H1 (cell line): ENCODE measurements around the gene SNTG2. TPM values are rescaled to one million over a fixed set of nuclear protein-coding genes. Genes with fewer than 3 reads are reported as not detected.

Experiments used
- CTCF ChIA-PET: fragments of 300-600 bp; sonication (Branson Sonifier 250); formaldehyde crosslinking; loops from one replicate; lab custom pipeline; 2021; ENCODE audit not compliant: partially characterized antibody; lab: Charles Lee
- POLR2A ChIA-PET: fragments of 300-600 bp; sonication (Branson Sonifier 250); formaldehyde crosslinking; loops from one replicate; lab custom pipeline; 2021; ENCODE audit warnings: inconsistent platforms; ENCODE audit not compliant: partially characterized antibody; lab: Charles Lee
- DNase-seq, 2 experiments: peaks; one replicate each; pipeline versions ENCODE4 v3.0.0 to v3.0.0-alpha.2; 2010 to 2022; ENCODE audit warnings: low spot score in 2 of 2, low read depth in 1 of 2, mixed read lengths in 1 of 2
- FAIRE-seq: peaks from 2 replicates; lab custom pipeline; 2011; peaks lifted over from hg19 to GRCh38; lab: Jason Lieb, UNC
- H2AFZ ChIP-seq: 2 replicates; pipeline ENCODE4 v1.8.1; 2012; ENCODE audit warnings: low read length, inconsistent platforms
- H2AK5ac ChIP-seq: 2 replicates; pipeline ENCODE4 v1.6.1; 2013; ENCODE audit warnings: low read depth, low read length
- H2BK120ac ChIP-seq: replicated peaks from 2 replicates; pipeline ENCODE3; 2013; ENCODE audit warnings: low read depth, low read length, inconsistent platforms
- H2BK12ac ChIP-seq: 2 replicates; pipeline ENCODE4 v1.6.1; 2013; ENCODE audit warnings: low read depth, low read length
- H2BK15ac ChIP-seq: 2 replicates; pipeline ENCODE4 v1.6.1; 2013; ENCODE audit warnings: low read length
- H2BK20ac ChIP-seq: 2 replicates; pipeline ENCODE4 v1.6.1; 2013; ENCODE audit warnings: low read length
- H2BK5ac ChIP-seq: 2 replicates; pipeline ENCODE4 v1.6.1; 2013; ENCODE audit warnings: low read depth, low read length
- H3K14ac ChIP-seq: 2 replicates; pipeline ENCODE4 v1.6.1; 2013; ENCODE audit warnings: inconsistent platforms; ENCODE audit not compliant: insufficient read length
- H3K18ac ChIP-seq: 2 replicates; pipeline ENCODE4 v1.6.1; 2013; ENCODE audit warnings: low read length; ENCODE audit errors: extremely low read depth
- H3K23ac ChIP-seq: 2 replicates; pipeline ENCODE4 v1.6.1; 2013; ENCODE audit warnings: inconsistent platforms; ENCODE audit not compliant: insufficient read length
- H3K23me2 ChIP-seq: 2 replicates; pipeline ENCODE4 v1.6.1; 2013; ENCODE audit warnings: low read depth, low read length
- H3K27ac ChIP-seq: 2 replicates; pipeline ENCODE4 v1.6.1; 2011; ENCODE audit warnings: low read depth, low read length, inconsistent platforms
- H3K27me3 ChIP-seq, 4 experiments: replicated peaks in 1 of 4; 1 replicate in 1 of 4; 2 replicates in 3 of 4; pipeline versions ENCODE4 v1.6.1 to v1.8.1; 2011 to 2013; ENCODE audit warnings: low read length in 3 of 4, mild to moderate bottlenecking in 3 of 4, inconsistent platforms in 2 of 4, mixed read lengths in 2 of 4, moderate library complexity in 1 of 4; ENCODE audit not compliant: control insufficient read depth in 3 of 4, insufficient read depth in 3 of 4; ENCODE audit errors: extremely low read depth in 1 of 4
- H3K36me3 ChIP-seq, 4 experiments: 2 replicates each; pipeline versions ENCODE4 v1.6.1 to v1.8.1; 2011 to 2013; ENCODE audit warnings: mild to moderate bottlenecking in 4 of 4, low read length in 3 of 4, moderate library complexity in 2 of 4, control low read depth in 1 of 4, inconsistent platforms in 1 of 4; ENCODE audit not compliant: insufficient read depth in 4 of 4, control insufficient read depth in 2 of 4
- H3K4ac ChIP-seq: replicated peaks from 2 replicates; pipeline ENCODE3; 2013; ENCODE audit warnings: low read length, low read depth, mixed read lengths, inconsistent platforms; ENCODE audit not compliant: insufficient read length
- H3K4me1 ChIP-seq, 4 experiments: replicated peaks in 1 of 4; 1 replicate in 1 of 4; 2 replicates in 3 of 4; pipeline versions ENCODE4 v1.6.1 to v1.8.1; 2011 to 2013; ENCODE audit warnings: low read length in 3 of 4, inconsistent platforms in 2 of 4, mixed read lengths in 1 of 4; ENCODE audit not compliant: insufficient read depth in 4 of 4, control insufficient read depth in 3 of 4
- H3K4me2 ChIP-seq, 2 experiments: 2 replicates each; pipeline versions ENCODE4 v1.6.1 to v1.8.1; 2011 to 2013; ENCODE audit warnings: low read depth in 2 of 2, low read length in 2 of 2, control low read depth in 1 of 2, inconsistent platforms in 1 of 2, mild to moderate bottlenecking in 1 of 2; ENCODE audit not compliant: insufficient read depth in 1 of 2
- H3K4me3 ChIP-seq, 4 experiments: fragments of 200-600, 300-600 bp in 1 of 4; sonication (generic), shearing (Covaris generic), sonication (Bioruptor Twin) in 1 of 4; 2 replicates each; pipeline versions ENCODE4 v1.5.1 to v1.8.1; 2011 to 2016; ENCODE audit warnings: low read length in 4 of 4, low read depth in 3 of 4, control low read depth in 2 of 4, inconsistent platforms in 2 of 4, mild to moderate bottlenecking in 2 of 4, mixed read lengths in 1 of 4, moderate library complexity in 1 of 4; ENCODE audit not compliant: insufficient read depth in 2 of 4; ENCODE audit errors: extremely low read depth in 1 of 4
- H3K56ac ChIP-seq: replicated peaks from 2 replicates; pipeline ENCODE3; 2013; ENCODE audit warnings: low read depth, mild to moderate bottlenecking, mixed read lengths, low read length, inconsistent platforms; ENCODE audit not compliant: insufficient read length
- H3K79me1 ChIP-seq: 2 replicates; pipeline ENCODE4 v1.6.1; 2013; ENCODE audit warnings: low read depth, low read length, control low read depth
- H3K79me2 ChIP-seq, 2 experiments: 2 replicates each; pipeline versions ENCODE4 v1.6.1 to v1.8.1; 2012 to 2013; ENCODE audit warnings: low read length in 2 of 2, mild to moderate bottlenecking in 2 of 2, inconsistent platforms in 1 of 2; ENCODE audit not compliant: insufficient read depth in 2 of 2, control insufficient read depth in 1 of 2
- H3K9ac ChIP-seq, 4 experiments: replicated peaks in 1 of 4; 1 replicate in 1 of 4; 2 replicates in 3 of 4; pipeline versions ENCODE4 v1.6.1 to v1.8.1; 2011 to 2013; ENCODE audit warnings: low read depth in 3 of 4, low read length in 3 of 4, control low read depth in 2 of 4, mild to moderate bottlenecking in 2 of 4, moderate library complexity in 2 of 4, inconsistent platforms in 1 of 4; ENCODE audit errors: extremely low read depth in 1 of 4
- H3K9me3 ChIP-seq, 2 experiments: 2 replicates each; pipeline versions ENCODE4 v1.6.1 to v1.8.1; 2012 to 2013; ENCODE audit warnings: mild to moderate bottlenecking in 2 of 2, moderate library complexity in 2 of 2, control low read depth in 1 of 2, inconsistent platforms in 1 of 2, low read depth in 1 of 2, low read length in 1 of 2, mixed read lengths in 1 of 2; ENCODE audit not compliant: insufficient read depth in 2 of 2
- H4K20me1 ChIP-seq, 2 experiments: replicated peaks in 1 of 2; 2 replicates each; pipeline versions ENCODE3 to v1.8.1; 2011 to 2013; ENCODE audit warnings: inconsistent platforms in 2 of 2, low read length in 2 of 2, mild to moderate bottlenecking in 1 of 2; ENCODE audit not compliant: insufficient read depth in 2 of 2, control insufficient read depth in 1 of 2
- H4K5ac ChIP-seq: 2 replicates; pipeline ENCODE4 v1.6.1; 2013; ENCODE audit warnings: low read length, low read depth, mixed read lengths, inconsistent platforms; ENCODE audit not compliant: insufficient read length
- H4K8ac ChIP-seq: 2 replicates; pipeline ENCODE4 v1.8.0; 2013; ENCODE audit warnings: mild to moderate bottlenecking, moderate library complexity, low read length, inconsistent platforms; ENCODE audit not compliant: insufficient read depth; ENCODE audit errors: extremely low read depth
- H4K91ac ChIP-seq: replicated peaks from 2 replicates; pipeline ENCODE3; 2013; ENCODE audit warnings: low read length, mixed read lengths, inconsistent platforms; ENCODE audit not compliant: insufficient read length
- CEBPB ChIP-seq: IDR thresholded peaks from 2 replicates; pipeline ENCODE4 v1.6.1; 2012; ENCODE audit warnings: low read depth, low read length
- CHD1 ChIP-seq: IDR thresholded peaks from 2 replicates; pipeline ENCODE4 v1.6.1; 2012; ENCODE audit warnings: low read depth, low read length, improper control_type of control experiment
- EZH2 ChIP-seq: fragments of 200-600 bp; sonication (generic); IDR thresholded peaks from 2 replicates; pipeline ENCODE4 v1.7.1; 2012; ENCODE audit warnings: low read depth, mild to moderate bottlenecking, moderate library complexity, low read length, inconsistent platforms; ENCODE audit not compliant: severe bottlenecking
- GABPA ChIP-seq: IDR thresholded peaks from 2 replicates; pipeline ENCODE4 v1.6.1; 2011; ENCODE audit warnings: mild to moderate bottlenecking, low read length, moderate library complexity, borderline replicate concordance; ENCODE audit not compliant: insufficient read depth
- HDAC6 ChIP-seq: IDR thresholded peaks from one replicate; pipeline ENCODE4 v1.7.1; 2012; ENCODE audit warnings: low read depth, mild to moderate bottlenecking, inconsistent platforms, low read length, moderate library complexity
- MAX ChIP-seq: IDR thresholded peaks from 2 replicates; pipeline ENCODE4 v1.6.1; 2012; ENCODE audit warnings: inconsistent platforms
- POU5F1 ChIP-seq: IDR thresholded peaks from 2 replicates; pipeline ENCODE4 v1.6.1; 2011; ENCODE audit warnings: low read depth, mild to moderate bottlenecking, low read length, moderate library complexity
- RFX5 ChIP-seq: IDR thresholded peaks from 2 replicates; pipeline ENCODE4 v1.6.1; 2011; ENCODE audit warnings: low read depth, low read length, improper control_type of control experiment, borderline replicate concordance
- SAP30 ChIP-seq: fragments of 300-600 bp; sonication (generic); IDR thresholded peaks from 2 replicates; pipeline ENCODE4 v1.7.1; 2012; ENCODE audit warnings: low read length, moderate library complexity, mild to moderate bottlenecking, inconsistent platforms; ENCODE audit not compliant: insufficient read depth, insufficient replicate concordance
- SP4 ChIP-seq: IDR thresholded peaks from 2 replicates; pipeline ENCODE4 v1.6.1; 2012; ENCODE audit warnings: low read length, inconsistent platforms
- SRF ChIP-seq: IDR thresholded peaks from 2 replicates; pipeline ENCODE4 v1.6.1; 2011; ENCODE audit warnings: mild to moderate bottlenecking, low read depth, low read length, moderate library complexity
- TAF7 ChIP-seq: optimal IDR thresholded peaks from 2 replicates; pipeline ENCODE3; 2011; ENCODE audit warnings: low read depth, mild to moderate bottlenecking, inconsistent platforms, low read length, moderate library complexity, borderline replicate concordance
- TEAD4 ChIP-seq: IDR thresholded peaks from 2 replicates; pipeline ENCODE4 v1.6.1; 2012; ENCODE audit warnings: low read depth, low read length, inconsistent platforms, mixed read lengths
- WGBS, 2 experiments: shearing (Covaris generic) in 1 of 2; methylation state at CpG; one replicate each; pipeline versions ENCODE4 v1.1.6 to v1.1.7; 2013 to 2015; ENCODE audit warnings: low lambda C conversion rate in 2 of 2, mixed read lengths in 2 of 2, inconsistent platforms in 1 of 2, low coverage in 1 of 2, missing lambda C conversion rate in 1 of 2; ENCODE audit not compliant: insufficient replicate concordance in 2 of 2, insufficient coverage in 1 of 2, insufficient read length in 1 of 2; ENCODE audit errors: extremely low coverage in 1 of 2, missing lambda C conversion rate in 1 of 2; 5-methylcytosine and 5-hydroxymethylcytosine counted together
- polyA plus RNA-seq, 7 experiments: library from polyadenylated mRNA; depleted of rRNA in 3 of 7; stranded (reverse) in 5 of 7; unstranded in 2 of 7; fragments of >200 nt in 5 of 7; fragments of 200-250 nt in 2 of 7; gene quantifications; 1 replicate in 5 of 7; 2 replicates in 1 of 7; 4 replicates in 1 of 7; pipeline versions ENCODE4 v1.2.1 to v1.2.3, GENCODE V29; 2011 to 2013; ENCODE audit warnings: missing spikeins in 2 of 7, mixed read lengths in 2 of 7
- total RNA-seq: library from RNA; stranded (reverse); fragmentation: NEBNext Ultra II Directional; extraction: Animal tissue kit (Norgen Biotek cat#: 25700); gene quantifications from 2 replicates; pipeline ENCODE4 v1.2.1, GENCODE V29; 2021

Gene SNTG2
- total and polyA plus RNA-seq, 2 of the 8 experiments (the other 6 are each of a cell fraction or from before 2014, with no cell fraction given) = 6.6 to 18.1 TPM

GRCh38 chr2:1022178-1022577, 71.5 kb downstream of the SNTG2 start:
- POLR2A ChIA-PET = no interaction called here
- CTCF ChIA-PET = interaction anchor here (0.7 kb wide), 1 partner anchor 32 kb away, joined by 3 read pairs; no protein-coding TSS in a partner anchor
- TF ChIP-seq RFX5 = no peak
- TF ChIP-seq GABPA = no peak
- TF ChIP-seq SAP30 = no peak
- no peak for TF ChIP-seq SRF
- no peak for TF ChIP-seq HDAC6
- TF ChIP-seq TAF7 = no peak
- TF ChIP-seq POU5F1 = no peak
- TF ChIP-seq SP4 = no peak
- no peak for TF ChIP-seq CEBPB
- no peak for TF ChIP-seq CHD1
- no peak for TF ChIP-seq EZH2
- TF ChIP-seq MAX = no peak
- TF ChIP-seq TEAD4 = no peak

More at GRCh38 chr2:1022178-1022577, 71.5 kb downstream of the SNTG2 start:
- Histone ChIP-seq H3K18ac (no peak overlapping the region), H2AK5ac (peak overlapping the region; percentile 59; the same call in 1 of the 2 replicates), H4K8ac (no peak overlapping the region; the same call in 1 of the 2 replicates), H2BK12ac (no peak overlapping the region), H3K9me3 (no peaks in the 10 kb centered on the region), H3K9ac (no peak overlapping the region), H2BK120ac (no peak overlapping the region), H4K20me1 (peaks cover 16 to 23% of the 10 kb centered on the region in 2 experiments), H2AFZ (no peak overlapping the region), H2BK20ac (no peak overlapping the region), H3K4ac (no peak overlapping the region), H3K4me2 (no peak overlapping the region), H3K56ac (no peak overlapping the region), H3K79me2 (peaks cover 4 to 45% of the 10 kb centered on the region in 2 experiments; a peak in 3 of 4 replicates), H3K27me3 (no peaks in the 10 kb centered on the region), H3K36me3 (peaks cover 0 to 3% (median 0%) of the 10 kb centered on the region in 4 experiments; a peak in 1 of 8 replicates), H2BK5ac (no peak overlapping the region; the same call in 1 of the 2 replicates), H3K4me1 (peaks cover 0 to 4% (median 0%) of the 10 kb centered on the region in 4 experiments; a peak in 2 of 7 replicates), H3K4me3 (no peak overlapping the region), H2BK15ac (no peak overlapping the region), H4K91ac (no peak overlapping the region), H4K5ac (no peak overlapping the region), H3K23me2 (no peaks in the 10 kb centered on the region), H3K27ac (no peak overlapping the region), H3K23ac (no peak overlapping the region), H3K79me1 (peaks cover 8% of the 10 kb centered on the region), H3K14ac (no peak overlapping the region)
- WGBS, 2 experiments = 82% methylated on average over 17 of the region's 17 CpGs; no CpG with 5 or more reads in 1 of the 2 experiments
- DNase-seq (no peak), FAIRE-seq (no peak)
